ENCODE results near the gene ICE2. TPM values are rescaled to one million over a fixed set of nuclear protein-coding genes. Genes with fewer than 3 reads are reported as not detected.
"Not testable (repeated sequence)": the region's sequence is repeated elsewhere in the genome, so short reads cannot be mapped to it uniquely, and the experiment has no call there.

ICE2 gene
- total RNA-seq, 4 donors from 2014 or later: 18.2 to 89.9 (median 43.7) TPM

DNA sequence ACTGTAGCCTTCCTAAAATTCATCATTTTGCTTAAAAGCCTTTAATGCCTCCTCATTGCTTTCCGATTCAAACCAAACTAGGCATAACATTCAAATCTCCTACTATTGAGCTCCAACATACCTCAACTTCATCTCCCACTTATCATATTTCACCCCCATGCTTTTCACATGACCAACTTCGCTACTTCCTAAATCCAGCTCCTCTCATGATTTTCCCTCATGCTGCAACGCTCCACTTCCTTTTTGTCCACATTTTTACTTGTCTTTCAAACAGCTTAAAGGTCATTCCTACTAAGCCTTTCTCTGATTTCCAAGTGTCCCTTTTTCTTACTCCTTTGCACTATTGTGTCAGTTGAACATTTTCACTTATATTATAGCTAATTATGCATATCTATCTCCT lies 60.8 kb downstream of the ICE2 start:
- H3K4me1 ChIP-seq: no peaks in the 10 kb centered on the region
- no peaks in the 10 kb centered on the region for H3K27me3 ChIP-seq
- no peaks in the 10 kb centered on the region for H3K9me3 ChIP-seq
- no peaks in the 10 kb centered on the region for H3K36me3 ChIP-seq
- H3K4me3 ChIP-seq: no peak overlapping the region
- no peak overlapping the region for H3K27ac ChIP-seq
- intact Hi-C loops (cut with DNase I; ENCODE audit: low total_unique reads): no loop called here
- TF ChIP-seq POLR2A (IDR thresholded peaks at IDR 0.05) (no peak), CTCF (IDR thresholded peaks at IDR 0.05) (no peak)
- DNase-seq: no peak

DNA sequence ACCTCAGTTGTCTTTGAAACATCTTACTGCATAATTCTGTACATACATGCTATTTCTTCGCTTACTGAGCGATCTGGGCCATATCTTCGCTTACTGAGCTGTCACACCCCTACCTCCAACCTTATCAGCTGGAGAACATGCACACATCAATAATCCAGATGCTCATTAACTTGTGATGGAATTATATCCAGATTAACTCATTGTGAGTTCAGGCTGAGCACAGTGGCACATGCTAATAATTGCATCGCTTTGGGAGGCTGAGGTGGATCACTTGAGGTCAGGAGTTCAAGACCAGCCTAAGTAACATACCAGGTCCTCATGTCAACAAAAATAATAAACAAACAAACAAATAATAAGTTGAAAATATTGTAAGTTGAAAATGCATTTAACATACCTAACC lies 61.8 kb downstream of the ICE2 start:
- no peaks in the 10 kb centered on the region for H3K36me3 ChIP-seq
- no peak for DNase-seq
- H3K27me3 ChIP-seq: no peaks in the 10 kb centered on the region
- H3K4me3 ChIP-seq: no peak overlapping the region
- H3K27ac ChIP-seq: no peak overlapping the region
- intact Hi-C loops (cut with DNase I; ENCODE audit: low total_unique reads): no loop called here
- no peaks in the 10 kb centered on the region for H3K9me3 ChIP-seq
- TF ChIP-seq POLR2A (IDR thresholded peaks at IDR 0.05) (no peak), CTCF (IDR thresholded peaks at IDR 0.05) (no peak)
- no peaks in the 10 kb centered on the region for H3K4me1 ChIP-seq

DNA sequence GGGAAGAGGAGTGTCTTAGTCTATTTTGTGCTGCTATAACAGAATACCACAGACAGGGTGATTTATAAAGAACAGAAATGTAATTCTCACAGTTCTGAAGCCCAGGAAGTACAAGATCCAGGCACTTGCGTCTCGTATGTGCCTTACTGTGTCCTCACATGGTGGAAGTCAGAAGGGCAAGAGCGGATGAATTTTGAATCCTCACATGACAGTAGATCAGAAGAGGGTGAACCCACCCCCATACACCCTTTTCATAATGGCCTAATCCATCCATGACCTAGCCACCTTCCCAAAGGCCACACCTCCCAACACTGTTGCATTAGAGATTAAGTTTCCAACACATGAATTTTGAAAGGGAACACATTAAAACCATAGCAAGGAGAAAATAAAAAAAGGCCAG lies 62.5 kb downstream of the ICE2 start:
- Histone ChIP-seq H3K4me1 (no peaks in the 10 kb centered on the region), H3K9me3 (no peaks in the 10 kb centered on the region), H3K36me3 (no peaks in the 10 kb centered on the region), H3K27me3 (no peaks in the 10 kb centered on the region), H3K4me3 (no peak overlapping the region), H3K27ac (no peak overlapping the region)
- intact Hi-C loops (cut with DNase I; ENCODE audit: low total_unique reads): no loop called here
- TF ChIP-seq POLR2A (IDR thresholded peaks at IDR 0.05) (no peak), CTCF (IDR thresholded peaks at IDR 0.05) (no peak)
- DNase-seq: no peak

- no peaks in the 10 kb centered on the region for H3K27me3 ChIP-seq
- no peak overlapping the region for H3K27ac ChIP-seq
- H3K4me1 ChIP-seq: no peaks in the 10 kb centered on the region
- intact Hi-C loops (cut with DNase I; ENCODE audit: low total_unique reads): no loop called here
- DNase-seq: no peak
- TF ChIP-seq POLR2A (IDR thresholded peaks at IDR 0.05): no peak
- no peaks in the 10 kb centered on the region for H3K9me3 ChIP-seq
- no peak overlapping the region for H3K4me3 ChIP-seq
- H3K36me3 ChIP-seq: no peaks in the 10 kb centered on the region
Measured at GRCh38 chr15:60414016-60414682, 64.8 kb downstream of the ICE2 start.

DNA sequence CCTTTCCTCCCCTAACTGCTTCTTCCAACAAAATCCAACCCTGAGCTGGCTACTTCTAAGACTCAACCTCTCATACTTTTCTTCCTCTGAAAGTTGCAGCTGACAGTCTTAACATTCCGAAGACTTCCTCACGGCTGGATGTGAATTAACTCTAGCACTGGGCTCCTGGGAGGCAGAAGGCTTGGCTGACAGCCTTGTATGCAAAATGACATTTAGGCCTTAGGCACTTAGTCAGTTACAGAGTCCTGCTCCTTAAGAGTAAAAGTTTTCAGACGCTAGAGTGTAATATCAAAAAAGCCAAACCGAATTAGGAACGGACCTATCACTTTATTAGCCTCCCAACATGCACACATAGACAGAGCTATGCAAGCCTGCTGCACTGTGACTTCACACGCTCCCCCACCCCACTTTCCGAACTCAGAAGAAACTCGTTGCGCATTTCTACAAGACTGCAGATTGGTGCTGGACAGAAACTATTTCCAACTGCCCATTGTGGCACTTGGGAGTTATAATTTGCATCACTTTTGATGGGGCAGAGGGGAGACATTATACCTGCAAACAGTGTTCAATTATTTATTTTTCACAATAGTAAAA lies 65.6 kb downstream of the ICE2 start:
- Histone ChIP-seq H3K4me1 (no peaks in the 10 kb centered on the region), H3K27ac (no peak overlapping the region), H3K27me3 (no peaks in the 10 kb centered on the region), H3K4me3 (no peak overlapping the region), H3K9me3 (no peaks in the 10 kb centered on the region), H3K36me3 (no peaks in the 10 kb centered on the region)
- intact Hi-C loops (cut with DNase I; ENCODE audit: low total_unique reads): no loop called here
- DNase-seq: no peak
- TF ChIP-seq CTCF (IDR thresholded peaks at IDR 0.05) (no peak), POLR2A (IDR thresholded peaks at IDR 0.05) (no peak)

- H3K27ac ChIP-seq; H3K36me3 ChIP-seq; H3K4me1 ChIP-seq; DNase-seq; H3K4me3 ChIP-seq; H3K27me3 ChIP-seq; intact Hi-C loops (cut with DNase I; ENCODE audit: low total_unique reads); H3K9me3 ChIP-seq: not testable (repeated sequence)
Measured at GRCh38 chr15:60412807-60413206, 66.1 kb downstream of the ICE2 start.

Measured in uterus (tissue), 4 donors.